HG02981 (cell line): ENCODE measurements around the gene ZCCHC18.
A peak's percentile ranks its signal among the peaks of the same experiment; 100 is the strongest.

Experiments used
- ATAC-seq: cut with Tn5 transposase; IDR thresholded peaks from one replicate; pipeline ENCODE4 v1.9.1; 2021; ENCODE audit warnings: mild to moderate bottlenecking, moderate library complexity; ENCODE audit not compliant: unreplicated experiment

Gene ZCCHC18

DNA sequence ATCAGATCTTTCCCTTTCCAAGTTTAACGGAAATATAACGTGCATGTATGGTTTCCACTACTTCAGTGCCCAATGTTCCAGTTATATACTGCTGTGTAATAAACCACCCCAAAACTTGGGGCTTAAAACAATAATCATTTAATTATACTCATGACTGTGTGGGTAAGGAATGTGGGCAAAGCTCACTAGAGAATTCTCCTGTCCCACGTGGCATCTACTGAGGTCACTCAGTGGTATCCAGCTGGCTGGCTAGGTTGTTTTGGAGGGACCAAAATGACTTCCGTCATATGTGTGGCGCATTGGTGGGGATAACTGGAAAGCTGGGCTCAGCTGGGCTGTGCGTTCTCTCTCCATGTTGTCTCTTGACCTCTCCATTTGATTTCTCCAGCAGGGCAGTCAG is 18.5 kb downstream of the ZCCHC18 start:
- no peak for ATAC-seq

DNA sequence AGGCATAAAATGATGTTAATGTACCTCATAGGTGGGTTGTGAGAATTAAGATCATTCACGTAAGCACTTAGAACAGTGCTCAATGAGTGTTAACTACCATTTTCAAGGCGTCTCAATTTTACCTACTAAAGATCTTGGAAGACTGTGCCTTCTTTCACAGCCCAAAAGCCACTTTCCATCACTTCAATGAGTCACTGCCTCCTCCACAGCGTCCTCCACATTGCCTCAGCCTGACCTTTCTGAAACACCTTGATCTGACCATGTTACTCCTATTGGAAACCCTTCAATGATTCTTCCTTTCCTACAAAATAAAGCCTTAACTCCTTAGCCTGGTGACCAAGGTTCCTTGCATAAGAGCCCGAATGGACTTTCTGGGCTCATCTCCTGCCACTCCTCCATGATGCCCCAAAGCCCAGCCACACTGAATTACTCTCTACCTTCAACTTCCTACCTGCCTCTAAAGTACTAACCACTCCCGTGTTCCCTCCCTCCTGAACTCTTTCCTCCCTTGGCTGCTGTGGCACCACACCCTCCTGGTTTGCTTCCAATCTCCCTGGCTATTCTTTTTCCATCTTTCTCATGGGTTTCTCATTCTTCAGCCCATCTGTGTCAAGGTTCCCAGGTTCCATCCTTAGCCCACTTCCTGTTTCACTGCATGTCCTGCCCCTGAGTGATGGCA is 22.4 kb downstream of the ZCCHC18 start:
- ATAC-seq, result no peak

DNA sequence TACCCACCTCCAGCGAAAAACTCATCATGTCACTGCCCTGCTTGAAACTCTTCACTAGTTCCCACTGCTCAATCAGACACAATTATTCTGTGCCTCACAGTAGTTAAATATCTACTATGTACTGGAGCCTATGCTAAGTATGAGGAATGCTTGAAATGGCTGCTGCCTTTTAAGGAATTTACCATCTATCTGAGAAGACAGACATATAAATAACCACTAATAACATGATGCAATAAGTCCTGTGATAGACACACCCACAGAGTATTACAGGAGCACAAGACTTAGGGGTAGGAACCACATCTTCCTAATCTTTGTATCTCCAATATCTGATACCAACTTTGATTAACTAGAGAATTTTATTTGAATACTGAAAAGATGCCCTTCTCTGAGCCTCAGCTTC is 23.4 kb downstream of the ZCCHC18 start:
- ATAC-seq, result no peak

DNA sequence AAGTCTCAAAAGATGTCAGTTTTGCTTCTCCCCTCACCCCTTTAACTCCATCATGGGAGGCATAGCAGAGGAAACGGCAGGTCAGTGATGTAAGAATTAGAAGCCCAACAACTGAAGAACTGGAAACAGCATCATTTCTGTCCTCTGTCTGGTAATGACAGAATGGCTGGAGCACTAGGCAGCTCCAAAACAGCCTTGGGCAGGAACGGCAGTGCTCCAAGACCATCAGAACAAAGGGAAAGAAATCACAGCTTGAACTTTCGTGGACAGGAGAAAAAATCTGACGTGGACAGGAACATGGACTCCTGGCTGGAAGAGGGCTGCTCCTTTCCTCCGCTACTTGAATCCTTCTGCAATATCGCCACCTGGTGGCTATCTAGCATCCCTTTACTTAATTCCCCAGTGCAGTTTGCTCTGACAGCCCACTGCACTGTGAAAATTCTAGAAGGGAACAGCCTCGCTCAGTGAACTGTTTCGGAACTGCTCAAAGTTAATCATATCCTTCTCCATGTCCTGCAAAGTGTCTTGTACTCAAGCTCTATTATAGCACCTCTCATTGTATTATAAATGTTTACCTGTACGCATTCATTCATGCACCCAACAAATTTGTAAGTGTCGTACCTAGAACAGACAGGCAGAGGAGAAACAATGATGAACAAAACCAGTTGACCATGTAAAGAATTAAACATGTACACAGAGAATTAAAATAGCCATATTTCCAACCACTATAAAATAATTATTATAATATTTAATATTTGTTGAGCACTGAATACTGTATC is 24.1 kb downstream of the ZCCHC18 start:
- ATAC-seq, result peak; percentile 79

DNA sequence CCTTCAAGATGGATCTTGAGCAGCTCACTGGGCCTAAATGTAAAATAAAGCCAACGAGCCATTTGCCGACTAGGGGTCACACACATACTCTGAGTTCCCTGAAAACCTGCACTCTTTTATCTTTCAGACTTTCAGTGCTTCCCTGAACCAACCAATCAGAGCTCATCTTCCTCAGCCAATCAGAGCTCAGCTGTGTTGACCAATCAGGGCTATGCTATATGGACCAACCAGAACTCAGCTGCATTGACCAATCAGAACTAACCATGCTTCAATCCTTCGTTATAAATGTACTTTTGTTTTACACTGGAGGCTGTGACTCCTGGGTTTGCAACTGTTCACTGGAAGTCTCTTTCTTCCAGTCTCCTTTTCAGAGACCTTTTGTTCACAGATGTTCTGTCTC is 25.2 kb downstream of the ZCCHC18 start:
- ATAC-seq, result no peak

DNA sequence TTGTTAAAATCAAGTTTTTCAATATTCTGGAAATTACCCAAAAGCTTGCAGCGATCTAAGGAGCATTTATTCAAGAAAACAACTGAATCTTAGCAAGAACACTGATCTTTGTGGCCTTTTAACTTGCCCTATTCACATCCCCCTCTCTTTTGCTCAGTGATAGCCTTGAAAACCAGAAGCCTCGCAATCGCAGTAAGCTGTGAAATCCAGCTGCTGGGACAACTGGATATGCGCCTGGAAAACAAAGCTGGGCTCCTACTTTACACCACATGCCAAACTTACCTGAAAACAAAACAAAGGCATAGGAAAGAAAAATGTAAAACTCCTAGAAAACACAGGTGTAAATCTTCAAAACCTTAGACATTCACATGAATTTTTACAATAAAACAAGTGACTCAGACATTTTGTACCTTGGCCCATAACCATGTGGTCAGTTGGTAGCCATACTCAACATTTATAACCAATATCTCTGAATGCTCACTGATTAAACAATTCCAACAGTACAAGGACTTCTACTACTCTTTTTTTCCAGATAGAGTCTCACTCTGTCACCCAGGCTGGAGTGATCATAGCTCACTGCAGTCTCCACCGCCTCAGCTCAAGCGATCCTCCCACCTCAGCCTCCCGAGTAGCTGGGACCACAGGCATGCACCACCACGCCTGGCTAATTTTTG is 28.9 kb downstream of the ZCCHC18 start:
- ATAC-seq, result no peak

DNA sequence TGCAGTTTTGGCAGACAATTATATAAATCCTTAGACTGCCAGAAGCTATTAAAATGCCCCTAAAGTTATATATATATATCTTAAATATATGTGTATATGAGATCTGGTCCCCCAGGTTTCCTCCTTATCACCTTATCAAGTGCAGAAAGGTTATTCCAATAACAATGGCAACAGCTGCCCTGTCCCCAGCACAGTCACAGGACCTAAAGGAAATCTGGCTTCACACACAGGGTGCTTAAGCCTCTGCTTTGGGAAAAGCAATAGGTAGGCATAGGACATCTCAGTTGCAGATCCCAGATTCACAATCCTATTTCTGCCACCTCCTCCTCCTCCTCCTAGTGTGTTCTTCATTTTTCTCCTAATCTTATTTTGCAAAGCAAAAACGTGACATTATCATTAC is 38.7 kb downstream of the ZCCHC18 start:
- no peak for ATAC-seq

DNA sequence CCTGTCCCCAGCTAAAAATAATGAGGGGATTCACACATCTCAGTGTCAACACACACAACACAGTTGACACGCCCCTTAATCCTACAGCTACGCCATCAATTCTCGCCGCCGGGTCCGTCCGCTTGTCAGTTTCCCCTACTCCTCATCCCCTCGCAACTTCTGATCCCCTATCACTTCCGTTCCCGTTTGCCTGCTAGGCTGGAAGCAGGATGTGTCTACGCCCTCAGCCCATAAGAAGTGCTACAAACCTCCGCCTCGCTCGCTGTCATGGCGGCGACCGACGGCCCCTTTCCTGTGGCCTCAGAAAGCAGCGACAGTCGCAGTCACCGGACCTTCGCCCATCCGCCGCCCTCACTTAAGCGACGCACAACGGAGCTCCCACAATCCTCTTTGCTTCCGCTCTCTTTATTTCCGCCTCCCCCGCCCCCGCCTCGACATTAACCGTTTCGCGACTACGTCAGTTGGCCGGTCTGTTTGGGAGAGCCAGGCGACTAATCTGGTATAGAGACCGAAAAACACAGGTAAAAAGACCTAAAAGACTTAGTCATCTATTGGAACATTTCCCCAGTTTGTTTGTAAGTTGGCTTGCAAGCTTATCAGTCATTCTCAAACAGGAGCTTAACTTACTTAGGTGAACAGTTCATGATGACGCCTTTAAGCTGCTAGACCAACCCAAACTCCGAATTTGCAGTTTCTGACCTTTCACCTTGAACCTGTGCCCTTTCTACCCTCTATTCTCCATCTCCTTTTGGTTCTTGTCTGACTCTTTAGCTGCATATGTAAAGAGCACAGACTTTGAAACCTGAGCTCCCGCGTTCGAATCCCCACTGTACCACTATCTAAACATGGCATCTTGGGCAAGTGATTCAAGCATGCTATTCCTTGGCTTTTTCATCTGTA is 44.6 kb downstream of the ZCCHC18 start, which contains the start of gene SLC25A53:
Gene SLC25A53, minus strand, starts transcription at position 380 of the 900 bp plus-strand sequence. CDS start 51,752 bp downstream, outside the sequence.
- ATAC-seq, result peak; percentile 94
